HCT116 (cell line): ENCODE results near the gene TNFRSF9.

ENCODE experiments used
- EGR1 ChIP-seq: IDR thresholded peaks from 2 replicates; pipeline ENCODE4 v1.6.1; 2012; ENCODE audit warnings: low read depth
- JUND ChIP-seq: IDR thresholded peaks from 2 replicates; pipeline ENCODE4 v1.6.1; 2012
- POLR2A ChIP-seq: IDR thresholded peaks from 2 replicates; pipeline ENCODE4 v1.7.0; 2011; ENCODE audit warnings: borderline replicate concordance; ENCODE audit not compliant: insufficient read depth, insufficient read length; ENCODE audit errors: extremely low read depth
- TCF7L2 ChIP-seq: IDR thresholded peaks from 2 replicates; pipeline ENCODE4 v1.7.0; 2011; ENCODE audit warnings: borderline replicate concordance, inconsistent platforms; ENCODE audit not compliant: insufficient read depth, insufficient read length; ENCODE audit errors: extremely low read depth
- ZNF274 ChIP-seq: fragments of 200-500 bp; sonication (Bioruptor generic); IDR thresholded peaks from 2 replicates; pipeline ENCODE4 v1.6.1; 2014; ENCODE audit warnings: mild to moderate bottlenecking, low read depth, low read length, inconsistent platforms
- TF ChIP-seq, protein P1 (sequence below), 3 experiments: fragments of 200-600 bp in 1 of 3; sonication (generic) in 1 of 3; IDR thresholded peaks in 2 of 3; conservative IDR thresholded peaks in 1 of 3; 2 replicates each; pipeline ENCODE4 v1.5.1; 2012 to 2017; ENCODE audit warnings: low read depth in 2 of 3, low read length in 2 of 3, antibody characterized with exemption in 1 of 3, borderline replicate concordance in 1 of 3, control low read depth in 1 of 3, mild to moderate bottlenecking in 1 of 3, mixed read lengths in 1 of 3, mixed run types in 1 of 3, moderate library complexity in 1 of 3; ENCODE audit not compliant: insufficient read depth in 1 of 3
- TF ChIP-seq, protein P2 (sequence below): IDR thresholded peaks from 2 replicates; pipeline ENCODE4 v1.6.1; 2012

DNA sequence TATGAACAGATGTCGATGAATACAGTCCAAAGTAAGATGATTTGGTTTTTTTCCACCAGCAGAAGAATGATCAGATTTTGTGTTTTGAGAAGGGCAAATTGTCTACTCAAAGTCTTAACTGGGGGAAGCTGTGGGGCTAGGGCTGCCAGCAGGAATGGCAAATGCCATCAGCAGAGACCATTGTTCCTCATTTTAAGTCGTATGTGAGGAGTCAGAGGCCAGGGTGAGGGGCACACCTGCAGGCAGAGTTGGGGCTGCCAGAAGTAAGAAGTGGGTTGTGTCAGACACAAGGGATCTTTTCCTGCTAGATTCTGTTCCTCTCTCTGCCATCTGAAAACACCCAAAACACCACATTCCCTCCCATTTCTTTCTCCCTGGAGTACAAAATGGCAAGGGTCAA, 29.6 kb upstream of the TNFRSF9 start:
- TF ChIP-seq JUND (no peak), POLR2A (no peak), TCF7L2 (no peak), ZNF274 (no peak), EGR1 (no peak)
- TF ChIP-seq, protein P1, sequence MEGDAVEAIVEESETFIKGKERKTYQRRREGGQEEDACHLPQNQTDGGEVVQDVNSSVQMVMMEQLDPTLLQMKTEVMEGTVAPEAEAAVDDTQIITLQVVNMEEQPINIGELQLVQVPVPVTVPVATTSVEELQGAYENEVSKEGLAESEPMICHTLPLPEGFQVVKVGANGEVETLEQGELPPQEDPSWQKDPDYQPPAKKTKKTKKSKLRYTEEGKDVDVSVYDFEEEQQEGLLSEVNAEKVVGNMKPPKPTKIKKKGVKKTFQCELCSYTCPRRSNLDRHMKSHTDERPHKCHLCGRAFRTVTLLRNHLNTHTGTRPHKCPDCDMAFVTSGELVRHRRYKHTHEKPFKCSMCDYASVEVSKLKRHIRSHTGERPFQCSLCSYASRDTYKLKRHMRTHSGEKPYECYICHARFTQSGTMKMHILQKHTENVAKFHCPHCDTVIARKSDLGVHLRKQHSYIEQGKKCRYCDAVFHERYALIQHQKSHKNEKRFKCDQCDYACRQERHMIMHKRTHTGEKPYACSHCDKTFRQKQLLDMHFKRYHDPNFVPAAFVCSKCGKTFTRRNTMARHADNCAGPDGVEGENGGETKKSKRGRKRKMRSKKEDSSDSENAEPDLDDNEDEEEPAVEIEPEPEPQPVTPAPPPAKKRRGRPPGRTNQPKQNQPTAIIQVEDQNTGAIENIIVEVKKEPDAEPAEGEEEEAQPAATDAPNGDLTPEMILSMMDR (IDR thresholded peaks at IDR 0.05 in 2 of 3, conservative IDR thresholded peaks at IDR 0.05 in 1 of 3; ENCODE audit: borderline replicate concordance in 1 of 3, insufficient read depth in 1 of 3, low read depth in 2 of 3, low read length in 2 of 3): no peak
- TF ChIP-seq, protein P2, sequence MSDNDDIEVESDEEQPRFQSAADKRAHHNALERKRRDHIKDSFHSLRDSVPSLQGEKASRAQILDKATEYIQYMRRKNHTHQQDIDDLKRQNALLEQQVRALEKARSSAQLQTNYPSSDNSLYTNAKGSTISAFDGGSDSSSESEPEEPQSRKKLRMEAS: no peak
